Upper lobe of right lung (tissue), 1 donor: ENCODE measurements around the gene ADGRG7. TPM values are rescaled to one million over a fixed set of nuclear protein-coding genes. Genes with fewer than 3 reads are reported as not detected.

ENCODE experiments used
- ATAC-seq: fragments of 200-7000 bp; cut with Tn5 transposase; one replicate; pipeline ENCODE4 v1.9.1; 2020; ENCODE audit warnings: mild to moderate bottlenecking, moderate library complexity
- DNase-seq: peaks from one replicate; pipeline ENCODE4 v3.0.0-alpha.2; 2020
- H3K27ac ChIP-seq: fragments of 200-600 bp; one replicate; pipeline ENCODE4 v1.8.0; 2022
- H3K27me3 ChIP-seq: fragments of 200-600 bp; one replicate; pipeline ENCODE4 v1.8.0; 2022; ENCODE audit warnings: mild to moderate bottlenecking
- H3K36me3 ChIP-seq: fragments of 200-600 bp; one replicate; pipeline ENCODE4 v1.8.0; 2022
- H3K4me1 ChIP-seq: fragments of 200-600 bp; one replicate; pipeline ENCODE4 v1.8.0; 2022
- H3K4me3 ChIP-seq: fragments of 200-600 bp; one replicate; pipeline ENCODE4 v1.8.0; 2022; ENCODE audit warnings: mild to moderate bottlenecking
- H3K9me3 ChIP-seq: fragments of 200-600 bp; one replicate; pipeline ENCODE4 v1.8.0; 2022
- intact Hi-C: fragments of 100-400 bp; cut with DNase I; formaldehyde crosslinking; loops from one replicate; pipeline ENCODE4 v1.11.0; 2022
- total RNA-seq: library from RNA; stranded (reverse); fragmentation: NEBNext Ultra II Directional; extraction: Animal tissue kit (Norgen Biotek cat#: 25700); gene quantifications from one replicate; pipeline ENCODE4 v1.2.1, GENCODE V29; 2021
- TF ChIP-seq, protein P1 (sequence below): fragments of 200-600 bp; IDR thresholded peaks from one replicate; pipeline ENCODE4 v1.8.0; 2022; ENCODE audit warnings: antibody characterized with exemption
- donor health status: DM: no; HTN: yes; CAD: no; lungs with severe emphysema.

ADGRG7 gene
- total RNA-seq, 1 donor from 2014 or later = not detected

DNA sequence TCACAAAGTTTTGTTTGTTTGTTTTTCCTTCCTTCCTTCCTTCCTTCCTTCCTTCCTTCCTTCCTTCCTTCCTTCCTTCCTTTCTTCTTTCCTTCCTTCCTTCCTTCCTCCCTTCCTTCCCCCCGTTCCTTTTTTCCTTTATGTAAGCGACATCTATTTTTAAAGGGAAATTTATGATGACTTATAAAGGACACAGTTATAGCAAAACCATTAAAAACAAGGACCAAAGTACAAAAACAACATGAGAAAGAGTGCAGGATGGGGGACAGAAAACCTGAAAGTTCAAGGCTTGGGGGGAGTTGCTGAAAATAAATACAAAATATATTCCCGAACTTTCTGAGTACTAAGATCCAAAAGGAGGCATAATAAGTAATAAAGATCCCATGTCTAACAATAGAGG is 1.8 kb downstream of the ADGRG7 start:
- intact Hi-C loops = no loop called here
- no peak for ATAC-seq
- Histone ChIP-seq H3K36me3 (no peaks in the 10 kb centered on the region), H3K9me3 (no peaks in the 10 kb centered on the region), H3K4me1 (no peaks in the 10 kb centered on the region), H3K4me3 (no peak overlapping the region), H3K27me3 (peaks cover 7% of the 10 kb centered on the region), H3K27ac (no peak overlapping the region)
- no peak for DNase-seq
- TF ChIP-seq, protein P1, sequence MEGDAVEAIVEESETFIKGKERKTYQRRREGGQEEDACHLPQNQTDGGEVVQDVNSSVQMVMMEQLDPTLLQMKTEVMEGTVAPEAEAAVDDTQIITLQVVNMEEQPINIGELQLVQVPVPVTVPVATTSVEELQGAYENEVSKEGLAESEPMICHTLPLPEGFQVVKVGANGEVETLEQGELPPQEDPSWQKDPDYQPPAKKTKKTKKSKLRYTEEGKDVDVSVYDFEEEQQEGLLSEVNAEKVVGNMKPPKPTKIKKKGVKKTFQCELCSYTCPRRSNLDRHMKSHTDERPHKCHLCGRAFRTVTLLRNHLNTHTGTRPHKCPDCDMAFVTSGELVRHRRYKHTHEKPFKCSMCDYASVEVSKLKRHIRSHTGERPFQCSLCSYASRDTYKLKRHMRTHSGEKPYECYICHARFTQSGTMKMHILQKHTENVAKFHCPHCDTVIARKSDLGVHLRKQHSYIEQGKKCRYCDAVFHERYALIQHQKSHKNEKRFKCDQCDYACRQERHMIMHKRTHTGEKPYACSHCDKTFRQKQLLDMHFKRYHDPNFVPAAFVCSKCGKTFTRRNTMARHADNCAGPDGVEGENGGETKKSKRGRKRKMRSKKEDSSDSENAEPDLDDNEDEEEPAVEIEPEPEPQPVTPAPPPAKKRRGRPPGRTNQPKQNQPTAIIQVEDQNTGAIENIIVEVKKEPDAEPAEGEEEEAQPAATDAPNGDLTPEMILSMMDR = no peak

DNA sequence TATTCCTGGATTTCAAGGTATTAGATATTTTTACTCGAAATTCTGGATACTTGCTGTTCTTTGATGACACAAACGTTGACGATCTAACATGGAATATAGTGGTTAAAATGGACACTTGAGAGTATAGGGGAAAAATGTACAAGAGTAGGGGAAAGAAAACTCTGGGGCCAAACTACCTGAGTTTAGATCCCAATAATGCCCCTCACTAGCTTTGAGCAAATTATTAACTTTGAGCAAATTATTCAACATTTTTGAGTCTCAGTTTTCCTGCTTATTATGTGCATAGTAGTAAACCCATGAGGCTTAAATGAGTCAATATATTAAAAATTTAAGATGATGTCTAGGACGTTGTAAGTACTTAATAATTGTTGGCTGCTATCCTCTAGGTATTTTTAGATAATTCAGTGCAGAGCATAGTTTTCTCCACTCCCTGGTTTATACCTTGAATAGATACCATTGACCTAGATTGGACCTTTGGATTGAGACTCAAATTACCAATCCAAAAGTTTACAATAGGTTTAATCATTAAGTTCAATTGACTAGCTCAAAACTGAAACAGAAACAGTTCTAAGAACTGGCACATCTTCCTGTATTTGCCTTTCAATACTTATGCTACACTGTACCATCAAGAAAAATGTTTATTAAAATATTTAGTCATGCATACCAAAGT is 4.5 kb downstream of the ADGRG7 start:
- DNase-seq (no peak), ATAC-seq (no peak)
- no peaks in the 10 kb centered on the region for H3K36me3 ChIP-seq
- peaks cover 7% of the 10 kb centered on the region for H3K27me3 ChIP-seq
- H3K9me3 ChIP-seq = no peaks in the 10 kb centered on the region
- intact Hi-C loops = no loop called here
- no peaks in the 10 kb centered on the region for H3K4me1 ChIP-seq
- no peak overlapping the region for H3K27ac ChIP-seq
- TF ChIP-seq, protein P1 = no peak
- H3K4me3 ChIP-seq = no peak overlapping the region

DNA sequence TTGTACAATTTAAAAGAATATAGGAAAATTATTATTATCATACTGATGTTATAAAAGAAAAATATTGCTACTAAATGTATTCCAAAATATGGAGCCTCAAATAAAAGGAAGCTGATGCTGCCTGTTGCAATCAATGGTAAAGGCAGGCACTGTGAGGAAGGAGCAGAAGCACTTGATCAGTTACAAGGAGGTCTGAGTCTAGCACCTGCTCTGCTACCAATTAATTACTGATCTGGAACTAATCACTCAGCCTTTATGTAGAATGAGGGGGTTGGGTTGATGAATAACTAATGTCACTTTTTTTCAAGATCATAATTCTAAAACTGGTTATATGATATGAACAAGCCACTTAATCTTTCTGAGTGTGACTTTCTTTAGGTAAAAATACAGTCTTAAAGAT is 5.5 kb downstream of the ADGRG7 start:
- intact Hi-C loops = no loop called here
- Histone ChIP-seq H3K9me3 (no peaks in the 10 kb centered on the region), H3K27me3 (peaks cover 3% of the 10 kb centered on the region), H3K4me3 (no peak overlapping the region), H3K36me3 (no peaks in the 10 kb centered on the region), H3K4me1 (no peaks in the 10 kb centered on the region), H3K27ac (no peak overlapping the region)
- TF ChIP-seq, protein P1 = no peak
- no peak for DNase-seq
- no peak for ATAC-seq

DNA sequence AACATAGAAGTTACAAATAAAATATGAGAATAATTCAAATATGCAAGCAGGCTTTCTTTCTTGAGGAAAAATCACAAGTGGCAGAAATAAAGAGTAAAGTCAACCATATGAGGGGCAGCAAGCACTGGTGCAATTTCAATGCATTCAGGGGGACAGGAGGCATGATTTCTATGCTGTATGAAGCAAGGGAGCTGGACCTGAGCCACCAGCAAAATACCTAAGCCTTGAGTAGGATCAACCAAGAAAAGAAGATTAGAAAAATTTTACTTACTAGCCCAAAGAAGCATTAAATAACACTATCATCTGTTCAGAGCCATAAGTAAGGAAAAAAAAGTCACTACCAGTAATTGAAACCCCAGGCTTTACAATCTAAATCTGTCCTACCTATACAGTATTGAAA is 6.3 kb downstream of the ADGRG7 start:
- intact Hi-C loops = no loop called here
- Histone ChIP-seq H3K4me3 (no peak overlapping the region), H3K27me3 (peaks cover 3% of the 10 kb centered on the region), H3K9me3 (no peaks in the 10 kb centered on the region), H3K27ac (no peak overlapping the region), H3K4me1 (no peaks in the 10 kb centered on the region), H3K36me3 (no peaks in the 10 kb centered on the region)
- TF ChIP-seq, protein P1 = no peak
- DNase-seq (no peak), ATAC-seq (no peak)

DNA sequence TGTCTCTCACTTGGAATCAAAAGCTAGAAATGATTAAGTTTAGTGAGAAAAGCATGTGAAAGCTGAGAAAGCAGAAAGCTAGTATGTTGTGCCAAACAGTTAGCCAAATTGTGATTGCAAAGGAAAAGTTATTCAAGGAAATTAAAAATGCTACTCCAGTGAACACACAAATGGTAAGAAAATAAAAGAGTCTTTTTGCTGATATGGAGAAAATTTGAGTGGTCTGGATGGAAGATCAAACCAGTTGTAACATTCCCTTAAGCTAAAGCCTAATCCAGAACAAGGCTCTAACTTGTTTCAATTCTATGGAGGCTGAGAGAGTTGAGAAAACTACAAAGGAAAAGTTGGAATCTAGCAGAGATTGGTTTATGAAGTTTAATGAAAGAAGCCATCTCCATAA is 11.8 kb downstream of the ADGRG7 start:
- Histone ChIP-seq H3K27me3 (no peaks in the 10 kb centered on the region), H3K4me1 (no peaks in the 10 kb centered on the region), H3K36me3 (no peaks in the 10 kb centered on the region), H3K9me3 (no peaks in the 10 kb centered on the region), H3K27ac (no peak overlapping the region), H3K4me3 (no peak overlapping the region)
- ATAC-seq (no peak), DNase-seq (no peak)
- TF ChIP-seq, protein P1 = no peak
- intact Hi-C loops = no loop called here

DNA sequence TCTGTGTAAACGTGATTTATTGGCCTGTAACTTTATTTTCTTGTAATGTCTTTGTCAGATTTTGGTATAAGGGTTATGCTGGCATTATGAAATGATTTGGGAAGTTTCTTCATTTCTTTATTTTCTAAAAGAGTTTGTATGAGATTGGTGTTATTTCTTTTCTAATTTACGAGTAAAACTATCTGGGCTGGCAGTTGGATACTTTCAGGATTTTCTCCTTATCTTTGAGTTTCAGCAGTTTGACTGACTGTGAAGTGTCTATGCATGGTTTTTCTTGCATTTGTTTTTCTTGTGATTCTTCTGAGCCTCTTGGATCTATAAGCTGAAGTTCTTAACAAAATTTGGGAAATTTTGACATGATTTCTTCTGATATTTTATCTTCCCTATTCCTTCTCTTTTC is 18.1 kb downstream of the ADGRG7 start:
- TF ChIP-seq, protein P1 = no peak

More for the DNA sequence above, 18.1 kb downstream of the ADGRG7 start:
- DNase-seq = no peak
- intact Hi-C loops = no loop called here
- no peak for ATAC-seq
- no peaks in the 10 kb centered on the region for H3K9me3 ChIP-seq
- no peak overlapping the region for H3K27ac ChIP-seq
- H3K4me3 ChIP-seq = no peak overlapping the region
- no peaks in the 10 kb centered on the region for H3K4me1 ChIP-seq
- H3K36me3 ChIP-seq = no peaks in the 10 kb centered on the region
- no peaks in the 10 kb centered on the region for H3K27me3 ChIP-seq
